Measurements from ENCODE around the gene PSG11.
"Not testable (repeated sequence)": the region's sequence is repeated elsewhere in the genome, so short reads cannot be mapped to it uniquely, and the experiment has no call there.

PSG11 gene

DNA sequence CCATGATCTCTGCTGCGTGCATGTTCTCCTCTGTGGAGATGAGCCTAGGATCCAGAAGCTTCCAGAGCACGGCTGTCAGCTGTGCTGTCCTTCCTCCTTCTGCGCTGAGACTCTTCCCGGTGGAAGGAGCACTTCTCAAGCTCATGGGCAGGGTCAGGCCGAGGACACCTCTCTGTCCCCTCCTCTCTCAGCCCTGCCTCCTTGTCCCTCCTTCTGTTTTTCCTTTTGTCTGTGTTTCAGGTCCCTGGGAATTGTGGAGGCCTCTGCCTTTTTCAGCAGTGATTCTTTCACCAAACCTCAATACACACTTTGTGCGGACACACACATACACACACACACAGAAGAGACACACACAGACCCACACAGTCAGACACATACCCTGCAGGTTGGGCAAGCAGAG lies at the start of gene PSG11:
PSG11 (minus strand) TSS at position 101 of the 400 bp plus-strand sequence; CDS start at position 4, 97 bp downstream.
- DNase-seq (ENCODE audit: low read depth), result not testable (repeated sequence)

DNA sequence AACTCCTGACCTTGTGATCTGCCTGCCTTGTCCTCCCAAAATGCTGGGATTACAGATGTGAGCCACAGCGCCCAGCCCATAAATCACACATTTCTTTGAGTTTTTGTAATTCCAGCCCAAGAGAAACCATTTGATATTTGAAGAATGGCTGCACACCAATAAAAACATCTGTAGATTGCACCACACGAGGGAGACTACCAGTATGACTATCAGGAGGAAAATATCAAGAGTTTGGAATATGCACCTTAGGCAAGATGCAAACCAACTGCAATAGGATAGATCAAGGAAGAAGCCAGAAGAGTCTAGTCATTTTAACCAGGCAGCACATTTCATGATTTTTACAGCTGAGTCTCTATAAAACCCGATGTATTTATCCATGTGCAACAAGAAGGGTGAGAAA lies 36.1 kb upstream of the PSG11 start:
- DNase-seq (ENCODE audit: low read depth), result not testable (repeated sequence)

DNA sequence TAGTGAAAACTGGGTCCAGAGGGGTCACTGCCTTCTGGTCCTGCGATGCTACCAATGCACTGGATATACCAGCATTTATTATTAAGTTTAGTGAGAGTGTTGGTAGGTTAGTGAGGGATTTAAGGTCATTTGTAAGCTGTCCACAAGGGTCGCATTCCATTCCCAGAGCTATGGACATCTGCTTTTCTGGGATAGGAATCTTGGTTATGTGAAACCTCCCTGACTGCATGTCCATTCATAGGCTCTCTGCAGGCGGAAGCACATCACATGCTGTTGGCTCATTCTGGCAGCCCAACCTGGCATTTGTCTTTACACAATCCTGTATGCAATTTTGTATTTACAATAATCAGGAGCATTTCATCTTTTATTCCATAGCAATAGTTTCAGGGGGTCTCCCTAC lies 35.1 kb upstream of the PSG11 start:
- DNase-seq (ENCODE audit: low read depth), result not testable (repeated sequence)

DNA sequence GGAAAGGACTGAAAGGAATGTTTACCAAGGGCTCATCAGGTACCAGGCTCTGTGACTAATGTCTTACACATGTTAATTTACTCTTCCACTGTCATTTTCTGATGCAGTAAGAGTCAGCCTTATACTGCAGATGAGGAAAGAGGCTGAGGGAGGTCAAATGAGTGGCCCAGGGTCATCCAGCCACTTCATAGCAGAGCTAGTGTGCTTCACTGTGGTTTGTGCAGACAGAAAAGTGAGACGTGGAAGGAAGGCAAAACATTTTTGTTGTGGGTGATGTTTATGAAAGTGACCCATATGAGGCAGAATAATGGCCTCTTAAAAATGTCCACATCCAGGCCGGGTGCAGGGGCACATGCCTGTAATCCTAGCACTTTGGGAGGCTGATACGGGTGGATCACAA lies 34.0 kb upstream of the PSG11 start:
- not testable (repeated sequence) for DNase-seq (ENCODE audit: low read depth)

DNA sequence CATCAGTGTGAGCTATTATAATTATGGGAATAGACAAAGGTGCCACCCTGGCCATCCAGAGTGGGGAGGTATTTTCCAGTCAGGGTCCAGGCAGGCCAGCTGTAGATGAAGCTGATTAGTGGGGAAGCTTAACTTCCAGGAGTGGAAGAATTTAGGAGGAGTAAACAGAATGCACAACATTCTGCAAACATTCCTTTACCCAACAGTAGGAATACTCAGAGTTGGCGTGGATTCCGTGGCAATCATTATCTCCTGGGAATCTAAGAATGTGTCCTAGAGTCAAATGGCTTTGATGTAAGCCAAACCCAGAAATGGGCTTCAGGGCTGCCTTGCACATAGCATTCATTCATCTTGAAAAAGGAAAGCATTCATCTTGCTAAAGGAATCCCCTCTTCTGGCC lies 33.2 kb upstream of the PSG11 start:
- not testable (repeated sequence) for DNase-seq (ENCODE audit: low read depth)

DNA sequence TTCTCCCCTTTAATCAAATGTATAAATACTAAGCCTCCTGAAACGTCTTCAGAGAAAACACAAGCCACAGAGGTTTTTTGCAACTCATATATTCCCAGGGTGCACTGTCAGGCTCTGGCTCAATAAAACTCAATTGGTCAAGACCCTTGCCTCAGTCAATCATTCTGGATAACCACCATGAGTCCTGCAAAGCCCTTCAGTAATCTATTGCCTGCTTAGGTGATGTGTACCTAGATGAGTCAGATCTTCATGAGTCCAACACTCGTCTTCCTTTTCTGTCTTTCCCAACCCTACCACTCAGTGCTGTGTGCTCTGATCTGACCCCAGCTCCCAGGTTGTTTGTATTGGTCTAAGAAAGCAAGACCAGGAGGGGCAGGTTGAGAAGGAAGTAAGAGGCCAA lies 32.2 kb upstream of the PSG11 start:
- DNase-seq (ENCODE audit: low read depth), result not testable (repeated sequence)

DNA sequence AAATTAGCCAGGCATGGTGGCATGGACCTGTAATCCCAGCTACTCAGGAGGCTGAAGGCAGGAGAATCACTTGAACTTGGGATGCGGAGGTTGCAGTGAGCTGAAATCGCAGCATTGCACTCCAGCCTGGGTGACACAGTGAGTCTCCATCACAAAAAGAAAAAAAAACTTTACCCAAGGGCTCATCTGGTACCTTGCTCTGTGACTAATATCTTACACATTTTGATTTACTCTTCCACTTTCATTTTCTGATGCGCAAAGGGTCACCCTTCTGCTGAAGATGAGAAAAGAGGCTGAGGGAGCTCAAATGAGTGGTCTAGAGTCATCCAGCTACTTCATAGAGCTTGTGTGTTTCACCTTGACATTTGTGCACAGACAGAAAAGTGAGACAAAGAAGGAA lies 21.7 kb upstream of the PSG11 start:
- DNase-seq (ENCODE audit: low read depth), result not testable (repeated sequence)

DNA sequence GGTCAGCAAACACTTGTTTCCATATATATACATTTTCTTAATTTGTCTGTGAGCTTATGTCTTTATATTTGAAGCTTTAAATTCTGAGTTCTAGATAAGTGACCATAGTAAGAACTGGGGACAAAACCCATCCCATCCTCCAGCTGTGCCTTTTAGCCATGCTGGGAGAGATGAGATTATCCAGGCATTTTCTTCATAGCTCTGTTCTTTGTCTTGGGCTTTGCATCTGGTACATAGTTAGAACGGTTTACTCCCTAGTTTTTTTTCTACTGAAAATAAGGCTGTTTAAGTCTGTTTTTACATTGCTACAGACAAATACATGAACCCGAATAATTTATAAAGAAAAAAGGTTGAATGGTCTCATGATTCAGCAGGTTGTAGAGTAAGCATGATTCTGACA lies 20.3 kb upstream of the PSG11 start:
- not testable (repeated sequence) for DNase-seq (ENCODE audit: low read depth)

DNA sequence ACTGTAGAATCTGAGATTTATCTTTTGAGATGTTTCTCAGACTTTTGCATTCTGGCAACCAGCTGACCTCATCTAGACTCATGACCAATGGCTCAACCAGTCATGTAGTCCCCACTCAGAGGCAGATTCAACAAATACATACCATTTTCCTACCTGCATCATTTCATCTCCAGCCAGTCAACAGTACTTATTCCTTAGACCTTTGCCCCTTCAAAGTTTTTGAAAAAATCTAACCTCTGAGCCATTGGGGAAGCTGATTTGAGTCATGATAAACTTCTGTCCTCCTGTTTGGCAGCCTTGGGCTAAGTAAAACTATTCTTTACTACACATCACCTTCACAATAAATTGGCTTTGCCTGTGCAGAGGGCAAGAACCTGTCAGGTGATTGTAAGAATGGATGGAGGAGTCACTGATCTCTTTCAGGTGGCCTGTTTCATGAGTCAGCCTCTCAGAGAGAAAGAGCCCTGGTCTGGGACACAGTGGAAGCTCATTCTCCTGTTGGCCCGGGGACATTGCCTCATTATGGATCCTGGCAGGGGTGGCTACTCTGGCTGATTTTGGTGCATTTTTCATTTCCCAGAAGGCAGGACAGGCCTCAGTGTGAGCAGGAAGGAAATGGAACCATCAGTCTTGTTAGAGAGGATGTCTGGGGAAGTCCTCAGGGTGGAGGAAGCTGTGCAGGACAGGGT lies 17.4 kb upstream of the PSG11 start:
- not testable (repeated sequence) for DNase-seq (ENCODE audit: low read depth)

DNA sequence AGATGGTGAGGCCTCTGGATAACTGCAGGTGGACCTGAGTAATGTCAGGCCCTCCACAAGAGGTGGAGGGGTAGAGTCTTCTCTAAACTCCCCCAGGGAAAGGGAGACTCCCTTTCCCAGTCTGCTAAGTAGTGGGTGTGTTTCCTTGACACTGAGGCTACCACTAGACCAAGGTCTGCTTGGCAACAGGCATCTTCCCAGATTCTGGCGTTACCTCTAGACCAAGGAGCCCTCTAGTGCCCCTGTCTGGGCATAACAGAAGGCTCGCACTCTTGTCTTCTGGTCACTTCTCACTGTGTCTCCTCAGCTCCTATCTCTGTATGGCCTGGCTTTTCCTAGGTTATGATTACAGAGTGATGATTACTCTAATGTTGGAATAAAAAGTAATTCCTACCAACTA lies 5.4 kb upstream of the PSG11 start:
- not testable (repeated sequence) for DNase-seq (ENCODE audit: low read depth)

DNA sequence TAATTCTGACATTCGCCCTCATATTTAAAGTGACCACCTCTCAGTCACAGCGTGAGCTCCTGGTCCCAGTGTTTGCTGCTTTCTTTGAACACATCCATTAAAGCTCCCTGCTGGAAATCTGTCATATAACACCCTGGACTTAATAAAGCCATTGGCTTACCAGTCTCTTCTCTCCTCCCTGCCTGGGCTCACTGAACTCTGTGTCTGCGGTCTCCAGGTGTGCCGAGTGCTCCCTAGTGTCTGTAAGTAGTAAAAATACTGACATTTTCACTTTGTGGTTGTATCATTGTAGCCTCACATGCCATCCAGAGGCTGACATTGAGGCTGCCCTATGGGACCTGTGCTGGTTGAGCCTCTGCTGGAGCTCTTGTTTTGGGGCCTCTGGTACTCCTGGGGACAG lies 2.6 kb upstream of the PSG11 start:
- DNase-seq (ENCODE audit: low read depth), result no peak

DNA sequence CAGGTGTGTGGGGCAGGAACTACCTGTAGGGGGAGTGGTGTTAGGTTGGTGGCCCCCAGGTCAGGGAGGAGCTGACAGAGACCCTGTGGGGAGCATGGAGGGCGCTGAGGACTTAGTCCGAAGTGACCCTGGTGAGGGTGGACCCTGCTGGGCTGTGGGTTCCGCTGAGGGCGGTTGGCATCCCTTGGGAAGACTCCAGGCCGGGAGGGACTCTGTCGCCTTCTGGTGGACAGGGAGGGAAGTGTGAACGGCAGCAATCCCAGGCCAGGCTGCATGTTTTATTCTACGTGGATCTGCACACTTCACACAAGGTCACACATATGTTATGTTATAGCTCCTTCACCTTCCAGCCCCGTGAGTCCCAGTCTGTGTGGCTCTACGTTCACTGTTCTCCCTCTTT lies 1.7 kb upstream of the PSG11 start:
- DNase-seq (ENCODE audit: low read depth), result not testable (repeated sequence)

DNA sequence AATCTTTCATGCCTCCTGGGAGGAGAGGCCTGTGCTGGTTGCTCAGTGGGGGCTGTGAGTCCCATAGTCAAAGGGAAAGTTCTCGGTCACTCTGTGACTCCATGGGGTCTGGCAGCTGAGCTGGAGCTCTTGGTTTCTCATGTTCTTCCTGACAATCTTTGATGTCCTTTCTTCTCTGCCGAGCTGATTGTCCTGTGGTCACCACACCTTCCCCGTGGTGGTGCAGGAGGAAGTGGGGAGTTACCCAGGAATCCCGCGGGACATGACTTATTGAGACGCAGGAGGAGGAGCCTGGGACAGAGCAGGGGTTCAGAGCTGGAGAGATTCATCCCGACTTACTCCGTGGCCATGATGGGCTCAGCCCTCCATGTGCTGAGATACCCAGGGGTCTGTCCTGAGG lies 792 bp upstream of the PSG11 start:
- DNase-seq (ENCODE audit: low read depth), result not testable (repeated sequence)

DNA sequence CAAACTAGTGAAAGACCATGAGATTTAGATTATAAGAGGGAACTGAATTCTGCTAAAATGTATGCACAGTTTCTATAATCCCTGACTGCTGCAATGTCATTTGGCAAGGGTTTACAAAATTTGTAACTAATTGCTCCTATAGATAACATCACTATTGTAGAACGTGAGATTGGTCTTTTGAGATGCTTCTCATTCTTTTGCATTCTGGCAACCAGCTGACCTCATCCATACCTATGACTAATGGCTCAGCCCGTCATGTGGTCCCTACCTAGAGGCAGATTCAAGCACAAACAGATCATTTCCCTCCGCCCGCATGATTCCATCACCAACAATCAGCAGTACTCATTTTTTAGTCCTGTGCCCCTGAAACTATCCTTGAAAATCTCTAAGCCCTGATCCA lies 4.2 kb downstream of the PSG11 start:
- DNase-seq (ENCODE audit: low read depth), result not testable (repeated sequence)

DNA sequence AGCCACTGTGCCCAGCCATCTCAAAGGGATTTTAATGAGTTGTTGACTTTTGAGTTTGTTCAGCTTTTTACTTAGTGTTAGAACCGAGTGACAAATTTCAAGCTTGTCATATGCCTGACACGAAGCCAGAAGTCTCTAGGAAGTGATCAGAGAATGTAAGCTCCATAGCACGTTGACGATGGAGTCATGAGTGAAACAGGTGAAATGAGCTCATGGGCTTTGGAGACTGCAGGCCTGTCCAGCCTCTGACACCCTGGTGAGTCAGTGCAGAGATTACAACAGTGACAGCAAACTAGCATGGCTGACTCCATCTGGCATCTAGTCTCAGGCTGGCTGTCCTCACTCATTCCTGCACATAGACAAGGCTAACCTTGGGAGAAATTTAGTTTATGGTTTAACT lies 4.6 kb downstream of the PSG11 start:
- DNase-seq (ENCODE audit: low read depth), result not testable (repeated sequence)

DNA sequence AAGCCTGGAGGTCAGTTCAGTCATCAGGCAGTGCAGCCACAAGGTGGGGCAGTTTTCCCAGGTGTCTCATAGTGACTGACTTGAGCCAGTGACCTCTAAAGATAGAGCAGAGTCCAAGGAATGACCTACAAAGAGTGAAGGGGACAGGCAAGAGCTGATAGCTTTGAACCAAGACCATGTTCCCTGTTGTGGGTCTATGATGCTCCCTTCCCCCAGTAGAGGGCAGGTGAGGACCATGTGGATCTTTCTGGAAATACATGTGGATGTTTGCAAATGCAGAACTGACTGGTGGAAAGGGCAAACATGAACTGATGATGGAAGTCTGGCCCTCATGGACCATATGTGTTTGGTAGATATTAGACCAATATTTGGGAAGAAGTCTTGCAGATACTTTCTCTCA lies 6.7 kb downstream of the PSG11 start:
- not testable (repeated sequence) for DNase-seq (ENCODE audit: low read depth)

DNA sequence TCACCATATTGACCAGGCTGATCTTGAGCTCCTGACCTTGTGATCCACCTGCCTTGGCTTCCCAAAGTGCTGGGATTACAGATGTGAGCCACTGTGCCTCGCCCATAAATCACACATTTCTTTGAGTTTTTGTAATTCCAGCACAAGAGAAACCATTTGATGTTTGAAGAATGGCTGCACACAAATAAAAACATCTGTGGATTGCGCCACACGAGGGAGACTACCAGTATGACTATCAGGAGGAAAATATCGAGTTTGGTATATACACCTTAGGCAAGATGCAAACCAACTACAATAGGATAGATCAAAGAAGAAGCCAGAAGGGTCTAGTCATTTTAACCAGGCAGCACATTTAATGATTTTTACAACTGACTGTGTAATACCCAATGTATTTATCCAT lies 20.4 kb downstream of the PSG11 start:
- not testable (repeated sequence) for DNase-seq (ENCODE audit: low read depth)

DNA sequence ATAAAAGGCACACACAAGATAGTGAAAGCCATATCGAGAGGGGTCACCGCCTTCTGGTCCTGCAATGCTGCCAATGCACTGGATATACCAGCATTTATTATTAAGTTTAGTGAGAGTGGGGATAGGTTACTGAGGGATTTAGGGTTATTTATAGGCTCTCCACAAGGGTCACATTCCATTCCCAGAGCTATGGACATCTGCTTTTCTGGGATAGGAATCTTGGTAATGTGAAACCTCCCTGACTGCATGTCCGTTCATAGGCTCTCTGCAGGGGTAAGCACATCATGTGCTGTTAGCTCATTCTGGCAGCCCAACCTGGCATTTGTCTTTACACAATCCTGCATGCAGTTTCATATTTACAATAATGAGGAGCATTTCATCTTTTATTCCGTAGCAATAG lies 21.4 kb downstream of the PSG11 start:
- DNase-seq (ENCODE audit: low read depth), result not testable (repeated sequence)

DNA sequence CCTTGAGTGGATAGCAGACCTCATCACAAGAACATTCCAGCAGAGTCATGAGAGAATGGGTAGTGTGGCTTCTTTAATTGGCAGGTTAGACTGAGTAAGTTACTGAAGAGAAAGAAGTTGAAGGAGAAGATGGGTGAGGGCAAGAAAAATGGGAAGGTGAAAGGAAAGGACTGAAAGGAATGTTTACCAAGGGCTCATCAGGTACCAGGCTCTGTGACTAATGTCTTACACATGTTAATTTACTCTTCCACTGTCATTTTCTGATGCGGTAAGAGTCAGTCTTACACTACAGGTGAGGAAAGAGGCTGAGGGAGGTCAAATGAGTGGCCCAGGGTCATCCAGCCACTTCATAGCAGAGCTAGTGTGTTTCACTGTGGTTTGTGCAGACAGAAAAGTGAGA lies 22.6 kb downstream of the PSG11 start:
- not testable (repeated sequence) for DNase-seq (ENCODE audit: low read depth)

DNA sequence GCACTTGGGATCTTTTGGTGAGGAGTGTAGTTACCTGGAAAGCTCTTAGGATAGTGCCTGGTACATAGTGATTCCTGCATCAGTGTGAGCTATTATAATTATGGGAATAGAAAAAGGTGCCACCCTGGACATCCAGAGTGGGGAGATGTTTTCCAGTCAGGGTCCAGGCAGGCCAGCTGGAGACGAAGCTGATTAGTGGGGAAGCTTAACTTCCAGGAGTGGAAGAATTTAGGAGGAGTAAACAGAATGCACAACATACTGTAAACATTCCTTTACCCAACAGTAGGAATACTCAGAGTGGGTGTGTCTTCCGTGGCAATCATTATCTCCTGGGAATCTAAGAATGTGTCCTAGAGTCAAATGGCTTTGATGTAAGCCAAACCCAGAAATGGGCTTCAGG lies 23.3 kb downstream of the PSG11 start:
- not testable (repeated sequence) for DNase-seq (ENCODE audit: low read depth)

DNA sequence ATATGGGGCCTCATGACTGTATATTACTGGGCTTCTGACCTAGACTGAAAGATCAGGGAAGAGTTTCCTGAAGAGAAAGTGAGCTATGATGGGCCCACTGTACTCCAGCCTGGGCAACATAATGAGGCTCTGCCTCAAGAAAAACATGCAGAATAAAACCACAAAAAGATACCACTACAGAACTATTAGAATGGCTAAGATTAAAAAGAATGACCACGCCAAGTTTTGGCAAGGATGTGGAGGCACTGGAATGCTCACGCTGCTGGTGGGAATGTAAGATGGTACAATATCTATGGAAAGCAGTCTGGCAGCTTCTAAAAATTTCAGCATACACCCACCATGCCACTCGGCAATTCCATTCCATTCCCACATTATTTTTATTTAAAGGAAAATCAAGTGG lies 30.1 kb downstream of the PSG11 start:
- not testable (repeated sequence) for DNase-seq (ENCODE audit: low read depth)

DNA sequence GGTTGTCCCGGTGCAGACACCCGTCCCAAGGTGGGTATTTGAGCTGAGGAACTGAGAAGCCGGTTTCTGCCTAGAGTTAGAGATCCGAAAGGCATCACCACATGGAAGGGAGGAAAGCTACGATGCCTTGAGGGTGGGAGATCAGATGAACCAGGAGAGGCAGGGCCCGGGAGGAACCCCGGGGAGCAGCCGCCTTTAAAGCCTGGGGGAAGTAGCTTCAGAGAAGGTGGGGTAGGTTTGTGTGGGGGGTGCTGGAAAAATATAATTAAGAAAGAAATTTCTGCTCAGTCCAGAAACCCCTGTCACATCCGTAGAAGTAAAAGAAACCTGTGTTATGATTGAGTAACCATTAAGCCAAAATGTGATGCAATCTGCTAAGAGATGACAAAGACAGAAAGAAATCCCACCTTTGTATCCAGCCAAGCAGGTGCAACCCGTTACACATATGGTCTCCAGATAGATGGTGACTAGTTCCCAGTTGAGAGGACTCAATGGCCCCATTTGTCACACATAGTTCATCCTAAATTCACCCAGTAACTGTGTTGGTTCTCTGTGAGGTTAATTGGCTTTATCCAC lies 34.2 kb downstream of the PSG11 start:
- not testable (repeated sequence) for DNase-seq (ENCODE audit: low read depth)

DNA sequence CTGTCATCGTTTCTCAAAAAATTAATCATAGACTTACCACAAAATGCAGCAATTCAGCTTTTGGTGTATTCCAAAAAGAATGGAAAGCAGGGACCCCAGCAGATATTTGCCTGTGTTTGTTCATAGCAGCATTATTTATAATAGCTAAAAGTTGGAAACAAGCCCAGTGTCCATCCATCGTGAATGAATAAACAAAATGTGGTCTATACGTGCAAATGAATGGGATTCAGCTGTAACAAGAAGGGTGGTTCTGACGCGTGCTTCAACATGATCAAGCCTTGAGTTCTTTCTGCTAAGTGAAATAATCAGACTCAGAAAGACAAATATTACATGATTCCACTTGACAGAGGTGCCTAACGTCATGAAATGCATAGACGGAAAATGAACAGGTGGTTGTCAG lies 36.4 kb downstream of the PSG11 start:
- no peak for DNase-seq (ENCODE audit: low read depth)

DNA sequence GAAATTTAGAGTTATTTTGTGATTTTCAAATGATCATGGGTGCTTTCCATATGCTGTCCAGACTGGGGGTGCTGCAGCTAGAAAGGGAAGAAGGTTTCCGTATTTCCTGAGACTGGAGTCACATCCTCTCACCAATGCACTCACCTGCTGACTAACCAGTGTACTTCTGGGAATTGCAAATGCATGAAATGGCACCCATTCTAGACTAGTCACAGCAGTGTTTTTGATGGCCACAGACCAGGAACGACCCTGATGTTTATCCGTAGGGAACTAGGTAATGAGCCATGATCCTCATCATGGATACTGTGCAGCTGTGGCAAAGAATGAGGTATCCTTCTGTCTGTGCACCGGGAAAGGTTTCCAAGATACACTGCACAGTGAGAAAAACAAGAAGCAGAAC lies 37.1 kb downstream of the PSG11 start:
- DNase-seq (ENCODE audit: low read depth), result not testable (repeated sequence)
